ENCODE data around the gene RFTN1.
A peak's percentile ranks its signal among the peaks of the same experiment; 100 is the strongest.
"Not testable (repeated sequence)": the region's sequence is repeated elsewhere in the genome, so short reads cannot be mapped to it uniquely, and the experiment has no call there.

Gene RFTN1

DNA sequence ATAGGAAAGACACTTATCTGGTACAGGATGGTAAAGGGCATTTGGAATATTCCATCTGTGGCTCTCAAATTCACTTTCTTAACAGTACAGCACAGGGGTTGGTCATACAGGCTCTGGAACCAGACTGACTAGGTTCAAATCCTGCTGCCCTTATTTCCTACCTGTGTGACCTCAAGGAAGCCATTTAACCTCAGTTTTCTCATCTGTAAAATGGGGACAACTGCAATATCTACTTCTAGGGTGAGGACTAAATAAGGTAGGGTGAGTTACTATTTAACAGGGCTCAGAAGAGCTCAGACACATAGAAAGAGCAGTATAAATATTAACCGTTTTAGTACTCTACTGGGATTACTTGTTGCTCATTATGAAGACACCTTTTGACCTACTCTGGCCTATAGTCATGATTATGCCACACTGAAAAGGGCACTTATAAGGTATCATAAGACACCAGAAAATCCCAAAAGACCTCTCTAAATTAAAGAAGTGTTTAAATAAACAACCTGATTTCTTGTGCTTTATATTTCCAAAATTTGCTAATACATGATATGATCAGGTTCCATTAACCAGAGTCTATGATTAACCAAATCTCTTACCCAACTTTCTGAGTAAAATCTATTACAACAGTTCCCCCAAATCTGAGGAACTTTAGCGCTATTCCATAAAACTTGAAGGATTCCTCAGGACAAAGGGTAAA is 6.5 kb downstream of the RFTN1 start:
- no peak for DNase-seq

DNA sequence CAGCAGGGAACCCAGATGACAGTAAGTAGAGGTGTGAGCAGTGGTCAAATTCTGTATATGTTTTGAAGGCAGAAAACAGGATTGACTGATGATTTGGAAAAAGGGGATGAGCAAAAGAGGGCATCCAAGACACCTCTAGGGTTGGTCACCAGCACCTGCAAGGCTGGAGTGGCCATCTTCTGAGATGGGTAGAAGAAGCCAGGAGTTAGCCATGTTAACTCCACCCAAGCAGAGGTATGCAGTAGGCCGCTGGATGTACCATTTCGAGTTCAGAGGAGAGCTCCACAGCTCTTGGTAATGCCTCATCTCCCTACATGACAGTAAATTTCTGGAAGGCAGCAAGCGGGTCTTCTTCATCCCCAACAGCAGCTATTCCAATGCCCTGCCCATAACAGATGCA is 7.0 kb downstream of the RFTN1 start:
- DNase-seq: no peak

DNA sequence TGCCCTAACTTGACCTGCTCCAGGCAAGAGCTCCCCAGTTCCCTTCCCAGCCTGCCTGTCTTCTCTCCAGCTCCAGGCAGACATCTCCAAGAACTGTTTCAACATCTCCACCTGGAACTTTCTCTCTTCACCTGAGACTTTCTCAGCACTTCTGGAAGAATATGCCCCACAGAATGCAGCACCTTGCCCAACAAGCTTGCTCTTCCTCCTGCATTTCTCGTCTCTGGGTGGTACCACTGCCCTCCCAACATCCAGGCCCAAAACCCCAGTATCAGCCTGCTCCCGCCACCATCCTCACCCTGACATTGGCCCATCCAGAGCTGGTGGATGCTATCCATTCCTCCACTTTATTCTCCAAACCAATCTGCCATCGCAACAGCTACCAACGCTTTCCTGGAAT is 8.8 kb downstream of the RFTN1 start:
- DNase-seq: no peak

DNA sequence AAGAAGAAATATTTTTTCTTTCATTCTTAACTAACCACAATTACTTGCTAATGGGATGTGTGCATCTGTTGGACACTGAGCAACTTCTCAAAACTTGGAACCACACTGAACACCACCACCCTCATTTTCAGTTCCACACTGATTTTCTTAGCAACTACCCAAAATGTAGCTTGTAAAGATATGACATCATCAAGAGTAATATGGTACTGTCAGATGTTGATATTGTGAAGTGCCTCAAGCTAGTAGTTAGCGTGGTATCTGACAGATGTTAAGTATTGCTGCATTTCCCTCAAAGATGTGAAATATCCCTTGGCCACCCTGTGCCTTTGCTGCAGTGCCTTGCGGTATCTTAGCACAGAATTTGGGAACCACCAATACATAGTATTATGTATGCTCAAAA is 9.3 kb downstream of the RFTN1 start:
- no peak for DNase-seq

DNA sequence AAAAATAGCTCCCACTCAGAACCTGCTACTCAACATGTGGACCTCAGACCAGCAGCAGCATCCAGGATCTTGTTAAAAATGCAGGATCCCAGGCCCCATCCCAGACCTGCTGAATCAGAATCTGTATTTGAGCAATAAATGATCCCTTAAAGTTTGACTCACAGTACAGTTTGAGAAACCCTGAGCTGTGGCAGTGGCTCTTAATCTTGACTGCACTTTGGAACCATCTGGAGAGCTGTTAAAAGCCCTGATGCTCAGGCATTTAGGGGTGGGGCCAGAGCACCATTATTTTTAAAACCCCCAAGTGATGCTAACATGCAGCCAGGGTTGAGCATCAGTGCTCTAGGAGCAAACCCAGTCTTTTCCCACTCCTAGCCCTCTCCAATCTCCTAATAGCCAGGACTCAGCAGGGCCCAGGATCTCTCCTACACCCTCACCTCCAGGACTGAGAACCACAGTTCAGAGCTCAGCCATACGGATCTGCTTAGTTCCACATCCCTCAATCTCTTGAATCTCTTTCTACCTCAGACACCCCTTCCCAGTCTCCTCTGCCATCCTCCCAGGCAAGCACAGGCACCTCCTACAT is 10.2 kb downstream of the RFTN1 start:
- DNase-seq: no peak

DNA sequence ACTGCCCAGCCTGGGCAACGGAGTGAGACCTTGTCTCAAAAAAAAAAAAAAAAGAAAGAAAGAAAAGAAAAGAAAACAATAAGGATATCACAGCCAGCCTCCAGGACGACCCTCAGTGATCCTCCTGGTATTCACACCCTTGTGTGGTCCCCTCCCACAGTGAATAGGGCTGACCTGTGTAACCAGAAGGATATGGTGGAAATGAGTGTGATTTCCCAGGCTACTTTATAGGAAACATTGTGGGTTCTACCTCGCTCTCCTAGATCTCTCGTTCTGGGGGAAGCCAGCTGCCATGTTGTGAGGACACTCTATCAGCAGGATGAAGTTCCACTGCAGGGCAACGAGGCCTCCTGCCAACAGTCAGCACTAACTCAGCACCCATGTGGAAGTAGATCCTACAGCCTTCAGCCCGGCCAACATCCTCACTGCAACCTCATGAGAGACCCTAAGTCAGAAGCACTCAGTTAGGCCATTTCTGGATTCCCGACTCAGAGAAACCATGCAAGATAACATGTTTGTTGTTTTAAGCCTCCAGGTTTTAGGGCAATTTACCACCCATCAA is 11.1 kb downstream of the RFTN1 start:
- DNase-seq: no peak

DNA sequence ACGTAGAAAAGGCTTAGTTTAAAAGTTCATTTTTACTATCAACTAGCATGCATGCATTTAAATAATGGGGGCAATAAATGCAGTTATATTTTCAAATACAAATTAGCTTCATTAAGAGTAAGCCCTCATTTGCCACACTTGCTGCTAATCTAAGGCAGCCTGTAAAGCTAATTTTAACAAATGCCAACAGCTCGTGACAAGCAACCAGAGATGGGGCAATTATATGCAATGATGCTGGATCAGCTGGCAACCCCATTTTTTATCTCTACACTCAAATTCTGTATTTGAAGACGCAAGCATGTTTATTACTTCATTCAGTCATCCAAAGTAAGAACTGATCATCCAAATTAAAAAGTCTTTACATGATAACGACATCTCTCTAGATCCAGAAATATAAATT is 12.1 kb downstream of the RFTN1 start:
- DNase-seq: no peak

DNA sequence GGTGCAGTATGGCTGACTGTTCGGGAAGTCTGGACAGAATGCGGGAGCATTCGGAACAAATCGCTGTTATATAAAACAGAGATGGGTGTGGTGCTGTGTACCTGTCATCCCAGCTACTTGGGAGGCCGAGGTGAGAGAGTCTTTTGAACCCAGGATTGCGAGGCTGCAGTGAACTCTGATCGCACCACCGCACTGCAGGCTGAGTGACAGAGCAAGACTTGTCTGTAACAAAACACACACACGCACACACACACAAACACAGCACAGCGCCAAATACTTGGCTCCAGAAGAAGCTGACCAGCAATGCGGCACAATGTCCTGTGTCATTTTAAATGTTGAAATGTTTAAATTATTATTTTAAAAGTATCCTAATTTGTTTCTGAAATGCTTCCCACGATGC is 12.6 kb downstream of the RFTN1 start:
- no peak for DNase-seq

DNA sequence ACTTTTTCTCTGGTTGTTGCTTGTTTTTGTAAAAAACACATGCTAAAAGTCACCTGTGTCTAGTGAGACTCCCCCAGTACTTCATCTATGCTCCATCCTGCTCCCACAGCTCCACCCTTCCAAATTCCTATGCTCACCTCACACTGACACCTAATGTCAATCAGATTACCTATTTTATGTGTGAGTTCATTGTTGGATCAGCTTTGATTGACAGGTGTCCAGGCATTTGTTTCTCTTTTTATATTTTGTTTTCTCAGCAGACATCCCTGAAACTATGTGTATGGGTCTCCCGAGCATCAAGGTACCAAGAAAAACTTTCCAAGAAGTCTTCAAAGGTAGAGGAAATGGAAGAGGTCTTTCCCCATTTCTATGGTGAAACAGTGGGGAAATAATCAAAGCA is 13.4 kb downstream of the RFTN1 start:
- no peak for DNase-seq

DNA sequence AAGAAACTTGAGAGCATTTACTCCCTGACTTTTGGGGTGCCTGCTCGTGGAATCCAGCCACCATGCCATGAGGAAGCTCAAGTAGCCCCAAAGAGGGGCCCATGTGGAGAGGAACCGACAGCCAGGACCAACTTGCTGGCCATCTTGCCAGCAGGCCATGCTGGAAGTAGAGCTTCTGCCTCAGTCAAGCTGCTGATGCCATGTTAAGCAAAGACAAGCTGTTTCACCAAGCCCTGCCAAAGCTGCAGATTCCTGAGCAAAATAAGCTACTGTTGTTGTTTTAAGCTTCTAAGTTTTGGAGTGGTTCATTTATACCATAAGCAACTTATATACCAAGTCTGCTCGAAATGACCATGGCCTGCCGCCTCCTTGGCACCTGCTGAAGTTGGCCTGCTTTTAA is 14.1 kb downstream of the RFTN1 start:
- no peak for DNase-seq

DNA sequence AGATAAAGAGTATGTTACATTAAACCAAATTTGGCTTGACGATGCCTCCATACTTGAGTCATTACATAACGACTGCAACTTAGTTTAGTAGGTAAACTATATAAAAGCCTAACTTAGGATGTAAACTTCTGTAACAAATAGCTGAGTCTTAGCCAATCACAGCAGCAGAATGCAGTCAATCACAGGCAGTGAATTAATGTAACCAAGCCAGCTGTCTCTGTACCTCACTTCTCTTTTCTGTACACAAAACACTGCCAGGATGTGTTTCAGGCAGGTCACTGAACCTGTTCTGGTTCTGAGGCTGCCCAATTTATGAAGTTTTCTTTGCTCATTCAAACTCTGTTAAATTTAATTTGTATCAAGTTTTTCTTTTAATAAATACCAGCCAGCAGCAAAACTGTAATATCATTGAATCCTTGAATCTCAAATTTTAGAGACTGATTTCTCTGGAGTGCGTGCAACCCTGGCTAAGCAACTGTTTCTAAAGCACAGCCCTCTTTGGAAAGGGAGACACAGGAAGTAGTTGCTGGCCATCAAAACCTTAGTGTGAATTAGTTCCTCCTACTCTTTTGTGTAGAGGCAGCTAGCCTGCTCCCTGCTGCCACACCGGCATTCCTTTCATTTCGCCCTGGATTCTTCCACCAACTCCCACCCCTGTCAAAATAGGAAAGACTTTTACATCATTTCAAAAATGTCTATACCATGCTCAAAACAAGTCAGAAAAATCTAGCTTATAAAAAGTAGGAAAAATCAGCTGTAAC is 15.2 kb downstream of the RFTN1 start:
- DNase-seq: no peak

DNA sequence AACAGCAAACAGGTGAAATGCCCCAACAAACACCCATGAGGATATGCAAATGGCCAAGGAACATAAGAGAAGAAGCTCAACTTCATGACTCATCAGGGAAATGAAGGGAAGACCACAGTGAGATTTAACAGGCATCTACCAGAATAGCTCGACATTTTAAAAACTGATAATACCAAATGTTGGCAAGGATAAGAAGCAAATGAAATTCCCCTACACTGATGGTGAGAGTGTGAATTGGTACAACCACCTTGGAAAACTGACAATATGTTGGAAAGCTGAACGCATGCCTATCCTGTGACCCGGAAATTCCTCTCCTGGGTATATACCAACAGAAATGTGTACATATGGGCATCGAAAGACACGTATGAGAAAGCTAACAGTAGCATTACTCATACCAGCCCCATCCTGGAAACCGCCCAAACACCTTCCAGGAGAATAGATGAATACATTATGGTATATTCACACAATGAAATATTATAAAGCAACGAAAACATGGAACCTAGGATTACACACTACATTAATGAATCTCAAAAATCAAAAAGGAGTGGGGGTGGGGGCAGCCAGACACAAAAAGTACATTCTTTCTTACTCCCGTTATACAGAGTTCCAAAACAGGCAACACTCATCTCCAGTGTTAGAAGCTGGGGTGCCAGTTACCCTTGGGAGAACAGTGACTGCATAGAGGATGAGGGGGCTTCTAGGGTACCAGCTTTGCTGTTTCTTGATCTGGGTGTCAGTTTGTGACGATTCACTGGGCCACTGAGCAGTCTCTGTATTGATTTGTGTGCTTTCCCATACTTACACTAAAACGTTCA is 16.9 kb downstream of the RFTN1 start:
- DNase-seq: peak; percentile 21

DNA sequence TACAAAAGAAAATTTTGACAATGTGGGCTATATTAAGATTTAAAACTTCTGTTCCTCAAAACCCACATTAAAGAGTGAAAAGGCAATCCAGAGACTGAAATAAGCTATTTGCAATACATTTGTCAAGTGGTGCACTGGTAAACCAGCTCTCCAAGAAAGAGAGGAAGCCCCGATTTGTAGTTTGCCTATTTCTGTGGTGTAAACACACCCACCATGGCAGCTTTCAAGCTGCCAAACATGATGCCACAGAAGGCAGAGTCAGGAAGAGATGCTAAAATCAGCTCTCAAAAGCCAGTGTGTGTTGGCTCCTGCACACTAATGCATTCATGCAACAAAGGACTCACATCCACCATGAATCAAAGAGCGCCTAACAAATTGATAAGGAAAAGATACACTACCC is 17.5 kb downstream of the RFTN1 start:
- no peak for DNase-seq

DNA sequence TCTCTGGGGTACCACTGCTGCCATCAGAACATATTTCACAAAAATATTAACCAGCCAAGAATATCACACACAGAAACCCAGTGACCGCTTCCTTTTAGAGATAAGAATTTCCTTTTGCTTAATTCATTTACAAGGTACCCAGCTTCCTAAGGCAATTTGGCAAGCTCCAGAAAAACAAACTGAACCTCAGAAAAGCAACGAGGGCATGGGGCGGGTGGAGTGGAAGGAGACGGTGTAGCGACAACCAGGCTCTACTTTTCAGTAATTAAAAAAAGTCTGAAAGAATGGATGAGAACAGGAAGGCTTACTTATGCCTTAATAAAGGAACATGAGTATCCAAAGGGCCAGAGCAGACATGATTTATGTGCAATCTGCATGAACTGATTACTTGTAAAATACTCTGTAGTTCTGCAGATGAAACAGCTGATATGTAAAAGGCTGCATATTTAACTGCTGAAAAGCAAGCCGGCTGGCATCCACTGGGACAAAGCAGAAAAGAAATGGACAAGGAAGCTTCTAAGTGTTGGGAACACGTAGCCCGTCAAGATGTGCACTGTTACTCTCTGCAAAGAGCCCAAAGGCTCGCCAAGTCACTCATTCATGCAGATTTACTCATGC is 18.6 kb downstream of the RFTN1 start:
- DNase-seq: peak; percentile 9

DNA sequence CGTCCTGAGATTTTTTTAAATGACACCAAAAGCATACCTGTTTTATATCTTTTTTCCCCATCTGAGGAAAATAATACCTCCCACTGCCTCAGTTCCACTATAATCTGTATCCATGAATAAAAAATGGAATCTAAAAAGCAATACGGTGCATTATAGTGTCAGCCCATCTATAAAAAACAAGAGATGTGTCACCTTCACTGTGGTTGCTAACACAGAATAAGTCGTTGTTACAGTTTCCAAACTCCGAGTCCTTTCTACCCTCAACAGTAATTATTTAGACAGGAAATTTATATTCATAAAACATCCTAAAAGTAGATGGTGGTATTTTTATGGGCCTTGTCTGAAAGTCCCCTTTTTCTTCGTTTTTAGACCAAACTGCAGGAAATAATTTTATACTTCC is 19.4 kb downstream of the RFTN1 start:
- DNase-seq: no peak

DNA sequence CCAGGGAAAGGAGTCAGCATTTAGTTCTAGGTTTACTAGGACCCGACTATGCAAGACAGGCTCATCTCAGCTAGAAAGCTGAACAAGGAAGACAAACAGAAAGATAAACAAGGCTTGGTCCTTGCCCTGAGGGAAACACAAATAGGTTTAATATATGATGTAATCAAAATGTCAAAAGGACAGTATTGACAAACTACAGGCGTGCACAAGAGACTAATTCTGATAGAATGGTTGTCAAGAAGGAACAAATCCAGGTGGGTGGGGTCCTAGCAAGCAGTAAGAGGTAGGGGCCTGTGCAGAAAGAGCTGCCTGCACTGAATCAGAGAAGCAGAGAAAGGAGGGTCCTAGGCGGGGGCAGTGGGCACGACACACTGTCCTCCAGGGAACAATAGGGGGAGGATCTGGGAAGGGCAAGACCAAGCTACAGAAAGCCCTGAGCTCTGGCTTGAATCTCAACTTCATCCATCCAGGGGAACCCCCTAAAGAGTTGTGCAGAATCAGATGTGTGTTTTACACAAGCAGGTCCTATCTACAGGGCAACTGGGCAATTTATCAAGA is 23.4 kb downstream of the RFTN1 start:
- DNase-seq: no peak

DNA sequence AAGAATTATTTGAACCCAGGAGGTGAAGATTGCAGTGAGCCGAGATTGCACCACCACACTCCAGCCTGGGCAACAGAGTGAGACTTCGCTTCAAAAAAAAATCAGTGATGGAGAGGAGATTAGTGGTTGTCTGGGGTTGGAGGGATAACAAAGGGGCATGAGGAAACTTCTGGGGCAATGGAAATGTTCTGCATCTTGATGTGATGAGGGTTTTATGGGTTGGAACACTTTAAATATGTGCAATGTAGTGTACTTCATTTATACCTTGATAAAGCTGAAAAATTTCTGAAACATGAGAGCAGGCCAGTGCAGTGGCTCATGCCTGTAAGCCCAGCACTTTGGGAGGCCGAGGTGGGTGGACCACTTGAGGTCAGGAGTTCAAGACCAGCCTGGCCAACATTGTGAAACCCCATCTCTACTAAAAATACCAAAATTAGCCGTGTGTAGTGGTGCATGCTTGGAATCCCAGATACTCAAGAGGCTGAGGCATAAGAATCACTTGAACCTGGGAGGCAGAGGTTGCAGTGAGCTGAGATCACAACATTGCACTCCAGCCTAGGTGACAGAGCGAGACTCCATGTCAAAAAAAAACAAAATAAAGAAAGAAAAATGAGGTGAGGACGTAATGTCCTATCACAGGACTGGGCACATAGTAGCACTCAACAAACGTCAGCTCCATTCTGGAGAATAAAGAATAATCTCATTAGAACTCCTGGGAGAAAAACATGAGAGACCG is 24.0 kb downstream of the RFTN1 start:
- DNase-seq: not testable (repeated sequence)

DNA sequence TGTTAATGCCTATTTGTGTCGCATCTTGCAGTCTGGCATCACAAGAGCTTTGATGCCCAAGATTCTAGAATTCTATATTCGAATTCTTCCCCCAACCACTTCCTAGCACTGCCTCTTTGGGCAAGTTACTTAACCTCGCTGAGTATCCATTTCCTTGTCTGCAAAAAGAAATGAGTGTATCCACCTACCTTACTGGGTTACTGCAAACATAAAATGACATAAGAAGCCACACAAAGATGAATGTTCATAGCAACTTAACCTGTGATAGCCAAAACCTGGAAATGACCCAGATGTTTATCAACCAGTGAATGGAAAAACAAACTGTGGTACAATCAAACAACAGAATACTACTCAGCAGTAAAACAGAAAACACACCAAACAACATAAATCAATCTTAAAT is 24.9 kb downstream of the RFTN1 start:
- DNase-seq: no peak

DNA sequence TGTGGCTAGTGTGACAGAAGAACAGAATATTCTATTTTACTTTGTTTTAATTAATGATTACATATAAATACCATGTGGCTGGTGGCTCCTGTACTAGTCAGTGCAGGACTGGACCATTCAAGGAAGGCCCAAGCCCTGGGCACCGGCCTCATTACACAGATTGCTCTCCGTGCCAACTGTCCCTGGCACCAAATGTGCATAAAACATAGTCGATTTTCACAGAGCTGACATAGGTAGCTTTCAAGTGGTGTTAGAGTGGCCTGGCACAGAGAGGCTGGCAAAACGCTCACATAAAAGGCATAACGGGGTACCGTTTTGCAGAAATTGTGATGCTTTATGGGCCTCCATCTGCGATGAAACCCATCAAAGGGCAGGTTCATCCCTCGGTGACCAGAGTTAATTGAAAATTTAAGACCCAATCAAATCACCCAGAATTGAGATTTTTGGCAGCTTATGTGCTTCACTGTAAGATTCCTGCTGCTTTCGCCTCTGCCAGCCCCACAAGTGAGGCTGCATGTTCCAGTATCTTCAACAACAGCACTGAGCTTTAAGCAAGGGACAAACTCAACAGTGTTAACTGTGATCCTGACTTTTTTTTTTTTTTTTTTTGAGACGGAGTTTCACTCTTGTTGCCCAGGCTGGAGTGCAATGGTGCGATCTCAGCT is 25.9 kb downstream of the RFTN1 start:
- no peak for DNase-seq

DNA sequence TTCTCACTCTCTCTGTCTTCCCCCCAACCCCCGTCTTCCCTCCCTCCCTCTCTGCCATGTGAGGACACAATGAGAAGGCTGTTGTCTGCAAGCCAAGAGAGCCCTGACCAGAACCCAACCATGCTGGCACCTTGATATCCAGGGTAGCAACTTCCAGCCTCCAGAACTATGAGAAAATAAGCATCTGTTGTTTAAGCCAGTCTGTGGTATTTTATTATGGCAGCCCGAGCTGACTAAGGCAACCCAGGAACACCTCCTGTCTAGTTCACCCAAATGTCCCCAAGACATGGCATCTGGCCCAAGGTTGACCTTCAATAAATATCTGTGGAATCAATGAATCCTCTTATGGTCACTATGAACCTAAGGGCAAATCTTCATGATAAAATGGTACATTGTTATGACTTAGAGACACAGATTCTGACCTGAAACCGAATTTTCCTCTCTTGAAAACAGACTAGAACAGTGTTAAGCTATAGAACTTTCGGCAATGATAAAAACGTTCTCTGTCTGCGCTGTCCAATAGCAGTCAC is 26.5 kb downstream of the RFTN1 start:
- no peak for DNase-seq

DNA sequence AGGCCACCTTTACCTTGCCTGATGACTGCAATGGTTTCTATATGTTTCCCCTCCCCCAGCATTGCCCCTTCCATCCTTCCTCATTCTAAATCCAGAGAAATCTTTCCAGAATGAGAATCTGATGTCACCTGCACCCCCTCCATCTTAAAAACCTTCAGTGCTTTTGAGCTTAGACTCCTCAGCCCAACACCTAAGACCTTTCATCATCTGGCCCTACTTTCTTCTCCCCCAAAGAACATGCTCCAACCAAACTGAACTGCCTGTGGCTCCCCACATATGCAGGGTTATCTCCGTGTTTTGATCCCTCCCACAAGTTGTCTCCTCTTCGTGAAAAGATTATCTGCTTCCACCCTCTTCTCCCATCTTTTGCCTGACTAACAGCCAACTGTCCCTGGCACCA is 27.3 kb downstream of the RFTN1 start:
- no peak for DNase-seq

Data from fibroblast of skin of right quadriceps (primary cell).